HG03378 (cell line): ENCODE data around the gene ASMTL.

Experiments used
- ATAC-seq: cut with Tn5 transposase; IDR thresholded peaks from one replicate; pipeline ENCODE4 v1.9.1; 2021; ENCODE audit warnings: mild to moderate bottlenecking, moderate library complexity; ENCODE audit not compliant: unreplicated experiment

The ASMTL gene

GRCh38 chrX:1358793-1359476, 93.8 kb downstream of the ASMTL start:
- no peak for ATAC-seq

GRCh38 chrX:1357993-1358392, 94.7 kb downstream of the ASMTL start:
- no peak for ATAC-seq

GRCh38 chrX:1355131-1356046, 97.3 kb downstream of the ASMTL start:
- ATAC-seq: no peak

GRCh38 chrX:1354036-1355019, 98.4 kb downstream of the ASMTL start:
- ATAC-seq: no peak
